HCT116 (cell line): ENCODE results near the gene VCPKMT.
"Not testable (repeated sequence)": the region's sequence is repeated elsewhere in the genome, so short reads cannot be mapped to it uniquely, and the experiment has no call there.

ENCODE experiments used
- CEBPB ChIP-seq: IDR thresholded peaks from 2 replicates; pipeline ENCODE4 v1.6.1; 2012; ENCODE audit warnings: low read depth
- EGR1 ChIP-seq: IDR thresholded peaks from 2 replicates; pipeline ENCODE4 v1.6.1; 2012; ENCODE audit warnings: low read depth
- JUND ChIP-seq: IDR thresholded peaks from 2 replicates; pipeline ENCODE4 v1.6.1; 2012
- POLR2A ChIP-seq: IDR thresholded peaks from 2 replicates; pipeline ENCODE4 v1.7.0; 2011; ENCODE audit warnings: borderline replicate concordance; ENCODE audit not compliant: insufficient read depth, insufficient read length; ENCODE audit errors: extremely low read depth
- POLR2AphosphoS5 ChIP-seq: IDR thresholded peaks from 2 replicates; pipeline ENCODE4 v1.6.1; 2011; ENCODE audit warnings: mild to moderate bottlenecking, low read depth, low read length, moderate library complexity
- SIN3A ChIP-seq: IDR thresholded peaks from 2 replicates; pipeline ENCODE4 v1.6.1; 2012; ENCODE audit warnings: low read depth
- SP1 ChIP-seq: IDR thresholded peaks from 2 replicates; pipeline ENCODE4 v1.6.1; 2012; ENCODE audit warnings: low read depth
- SRF ChIP-seq: IDR thresholded peaks from 2 replicates; pipeline ENCODE4 v1.6.1; 2012; ENCODE audit warnings: low read depth
- TCF7L2 ChIP-seq: IDR thresholded peaks from 2 replicates; pipeline ENCODE4 v1.7.0; 2011; ENCODE audit warnings: borderline replicate concordance, inconsistent platforms; ENCODE audit not compliant: insufficient read depth, insufficient read length; ENCODE audit errors: extremely low read depth
- ZNF274 ChIP-seq: fragments of 200-500 bp; sonication (Bioruptor generic); IDR thresholded peaks from 2 replicates; pipeline ENCODE4 v1.6.1; 2014; ENCODE audit warnings: mild to moderate bottlenecking, low read depth, low read length, inconsistent platforms
- TF ChIP-seq, protein P1 (sequence below), 3 experiments: fragments of 200-600 bp in 1 of 3; sonication (generic) in 1 of 3; IDR thresholded peaks in 2 of 3; conservative IDR thresholded peaks in 1 of 3; 2 replicates each; pipeline ENCODE4 v1.5.1; 2012 to 2017; ENCODE audit warnings: low read depth in 2 of 3, low read length in 2 of 3, antibody characterized with exemption in 1 of 3, borderline replicate concordance in 1 of 3, control low read depth in 1 of 3, mild to moderate bottlenecking in 1 of 3, mixed read lengths in 1 of 3, mixed run types in 1 of 3, moderate library complexity in 1 of 3; ENCODE audit not compliant: insufficient read depth in 1 of 3

GRCh38 chr14:50073663-50074062 lies 42.7 kb downstream of the VCPKMT start:
- TF ChIP-seq, protein P1, sequence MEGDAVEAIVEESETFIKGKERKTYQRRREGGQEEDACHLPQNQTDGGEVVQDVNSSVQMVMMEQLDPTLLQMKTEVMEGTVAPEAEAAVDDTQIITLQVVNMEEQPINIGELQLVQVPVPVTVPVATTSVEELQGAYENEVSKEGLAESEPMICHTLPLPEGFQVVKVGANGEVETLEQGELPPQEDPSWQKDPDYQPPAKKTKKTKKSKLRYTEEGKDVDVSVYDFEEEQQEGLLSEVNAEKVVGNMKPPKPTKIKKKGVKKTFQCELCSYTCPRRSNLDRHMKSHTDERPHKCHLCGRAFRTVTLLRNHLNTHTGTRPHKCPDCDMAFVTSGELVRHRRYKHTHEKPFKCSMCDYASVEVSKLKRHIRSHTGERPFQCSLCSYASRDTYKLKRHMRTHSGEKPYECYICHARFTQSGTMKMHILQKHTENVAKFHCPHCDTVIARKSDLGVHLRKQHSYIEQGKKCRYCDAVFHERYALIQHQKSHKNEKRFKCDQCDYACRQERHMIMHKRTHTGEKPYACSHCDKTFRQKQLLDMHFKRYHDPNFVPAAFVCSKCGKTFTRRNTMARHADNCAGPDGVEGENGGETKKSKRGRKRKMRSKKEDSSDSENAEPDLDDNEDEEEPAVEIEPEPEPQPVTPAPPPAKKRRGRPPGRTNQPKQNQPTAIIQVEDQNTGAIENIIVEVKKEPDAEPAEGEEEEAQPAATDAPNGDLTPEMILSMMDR (IDR thresholded peaks at IDR 0.05 in 2 of 3, conservative IDR thresholded peaks at IDR 0.05 in 1 of 3; ENCODE audit: borderline replicate concordance in 1 of 3, insufficient read depth in 1 of 3, low read depth in 2 of 3, low read length in 2 of 3) = not testable (repeated sequence)
- TF ChIP-seq ZNF274, JUND, SIN3A, POLR2AphosphoS5, TCF7L2, POLR2A, SRF, CEBPB, SP1, EGR1: not testable (repeated sequence)
